SK-N-SH (cell line): ENCODE results near the gene ZNRD2. TPM values are rescaled to one million over a fixed set of nuclear protein-coding genes. Genes with fewer than 3 reads are reported as not detected.

Experiments used
- CTCF ChIA-PET: fragments of 300-600, 350-600 bp; formaldehyde crosslinking; extraction: SDS; loops from one replicate; lab custom pipeline; 2021; lab: Yijun Ruan, JAX
- POLR2A ChIA-PET: fragments of 350-600 bp; sonication (Branson Sonifier 250); formaldehyde crosslinking; extraction: SDS; loops from one replicate; lab custom pipeline; 2020; ENCODE audit warnings: antibody characterized with exemption, inconsistent platforms; lab: Yijun Ruan, JAX
- DNase-seq: peaks from one replicate; pipeline ENCODE4 v3.0.0; 2012
- H2AFZ ChIP-seq: fragments of 200-600 bp; sonication (generic); 2 replicates; pipeline ENCODE4 v1.8.1; 2016; ENCODE audit warnings: antibody characterized with exemption, mild to moderate bottlenecking, low read depth
- H3F3A ChIP-seq: fragments of 200-600 bp; sonication (generic); replicated peaks from 2 replicates; pipeline ENCODE3; 2016; ENCODE audit warnings: antibody characterized with exemption, mild to moderate bottlenecking; ENCODE audit not compliant: insufficient read depth
- H3K27ac ChIP-seq, 2 experiments: fragments of 200-500 bp in 1 of 2; fragments of 200-600 bp in 1 of 2; sonication (Bioruptor generic) in 1 of 2; sonication (generic), shearing (Covaris generic) in 1 of 2; 2 replicates each; pipeline versions ENCODE4 v1.5.1 to v1.6.1; 2014 to 2016; ENCODE audit warnings: low read depth in 2 of 2, inconsistent platforms in 1 of 2, low read length in 1 of 2, mild to moderate bottlenecking in 1 of 2, mixed read lengths in 1 of 2
- H3K27me3 ChIP-seq: fragments of 200-600 bp; sonication (generic), shearing (Covaris generic); 2 replicates; pipeline ENCODE4 v1.6.1; 2016; ENCODE audit warnings: mixed run types; ENCODE audit not compliant: insufficient read depth
- H3K36me3 ChIP-seq, 2 experiments: fragments of 200-500 bp in 1 of 2; fragments of 200-600 bp in 1 of 2; sonication (Bioruptor generic) in 1 of 2; sonication (generic) in 1 of 2; replicated peaks in 1 of 2; 2 replicates each; pipeline versions ENCODE3 to v1.5.1; 2014 to 2016; ENCODE audit warnings: low read length in 1 of 2, mild to moderate bottlenecking in 1 of 2; ENCODE audit not compliant: insufficient read depth in 2 of 2, control insufficient read depth in 1 of 2
- H3K4me1 ChIP-seq, 2 experiments: fragments of 200-500 bp in 1 of 2; fragments of 200-600 bp in 1 of 2; sonication (Bioruptor generic) in 1 of 2; sonication (generic), shearing (Covaris generic) in 1 of 2; 2 replicates each; pipeline versions ENCODE4 v1.5.1 to v1.6.1; 2014 to 2016; ENCODE audit warnings: low read depth in 1 of 2, low read length in 1 of 2, mixed run types in 1 of 2; ENCODE audit not compliant: insufficient read depth in 2 of 2, control insufficient read depth in 1 of 2
- H3K4me2 ChIP-seq: fragments of 200-600 bp; sonication (generic), shearing (Covaris generic); 2 replicates; pipeline ENCODE4 v1.6.1; 2017; ENCODE audit warnings: mixed run types
- H3K4me3 ChIP-seq, 2 experiments: fragments of 200-500 bp in 1 of 2; fragments of 200-600 bp in 1 of 2; sonication (Bioruptor generic) in 1 of 2; sonication (generic), shearing (Covaris generic) in 1 of 2; 2 replicates each; pipeline versions ENCODE4 v1.5.1 to v1.8.1; 2014 to 2016; ENCODE audit warnings: low read depth in 2 of 2, inconsistent platforms in 1 of 2, low read length in 1 of 2, mild to moderate bottlenecking in 1 of 2, mixed read lengths in 1 of 2, moderate library complexity in 1 of 2
- H3K79me2 ChIP-seq: fragments of 200-600 bp; sonication (generic); 2 replicates; pipeline ENCODE4 v1.8.1; 2017; ENCODE audit warnings: mild to moderate bottlenecking; ENCODE audit not compliant: insufficient read depth
- H3K9ac ChIP-seq: fragments of 200-600 bp; sonication (generic); 2 replicates; pipeline ENCODE4 v1.6.1; 2017; ENCODE audit warnings: mixed run types
- H3K9me2 ChIP-seq: fragments of 200-600 bp; sonication (generic); 2 replicates; pipeline ENCODE4 v1.6.1; 2017; ENCODE audit warnings: mixed run types
- H3K9me3 ChIP-seq: fragments of 200-600 bp; sonication (generic); 2 replicates; pipeline ENCODE4 v1.6.1; 2017; ENCODE audit warnings: mixed run types, mild to moderate bottlenecking, moderate library complexity
- H4K20me1 ChIP-seq: fragments of 200-600 bp; sonication (generic); 2 replicates; pipeline ENCODE4 v1.6.1; 2017; ENCODE audit warnings: mild to moderate bottlenecking, mixed run types; ENCODE audit not compliant: insufficient read depth
- ELF1 ChIP-seq: IDR thresholded peaks from 2 replicates; pipeline ENCODE4 v1.4.0; 2012
- EP300 ChIP-seq, 2 experiments: IDR thresholded peaks; 2 replicates each; pipeline versions ENCODE4 v1.4.0 to v1.6.1; 2012; ENCODE audit warnings: borderline replicate concordance in 1 of 2, low read depth in 1 of 2, low read length in 1 of 2
- FOSL2 ChIP-seq: IDR thresholded peaks from 2 replicates; pipeline ENCODE4 v1.4.0; 2012; ENCODE audit warnings: low read depth, mild to moderate bottlenecking, moderate library complexity, borderline replicate concordance
- FOXJ3 ChIP-seq: sonication (generic); formaldehyde crosslinking; IDR thresholded peaks from 2 replicates; pipeline ENCODE4 v1.5.1; 2020; ENCODE audit warnings: mild to moderate bottlenecking, missing genetic modification reagents
- FOXM1 ChIP-seq: IDR thresholded peaks from 2 replicates; pipeline ENCODE4 v1.4.0; 2012; ENCODE audit warnings: low read depth, mild to moderate bottlenecking
- GATA2 ChIP-seq: sonication (generic); formaldehyde crosslinking; IDR thresholded peaks from 2 replicates; pipeline ENCODE4 v1.5.0; 2020; ENCODE audit warnings: mild to moderate bottlenecking, missing genetic modification reagents
- IRF3 ChIP-seq: fragments of 150-350 bp; IDR thresholded peaks from 2 replicates; pipeline ENCODE4 v1.6.1; 2016; ENCODE audit warnings: mild to moderate bottlenecking, low read depth, low read length
- JUND ChIP-seq: IDR thresholded peaks from 2 replicates; pipeline ENCODE4 v1.4.0; 2012
- MAX ChIP-seq: IDR thresholded peaks from 2 replicates; pipeline ENCODE4 v1.4.0; 2012; ENCODE audit warnings: low read depth
- MEF2A ChIP-seq: IDR thresholded peaks from 2 replicates; pipeline ENCODE4 v1.4.0; 2012; ENCODE audit warnings: low read depth, borderline replicate concordance
- NFIC ChIP-seq: IDR thresholded peaks from 2 replicates; pipeline ENCODE4 v1.4.0; 2012; ENCODE audit warnings: borderline replicate concordance
- NRF1 ChIP-seq: IDR thresholded peaks from 2 replicates; pipeline ENCODE4 v1.6.1; 2012; ENCODE audit warnings: low read depth, mild to moderate bottlenecking, low read length
- PBX3 ChIP-seq: IDR thresholded peaks from 2 replicates; pipeline ENCODE4; 2012
- POLR2AphosphoS5 ChIP-seq: IDR thresholded peaks from 2 replicates; pipeline ENCODE4 v1.6.1; 2012; ENCODE audit warnings: low read depth, low read length
- RAD21 ChIP-seq: IDR thresholded peaks from 2 replicates; pipeline ENCODE4 v1.6.1; 2012; ENCODE audit warnings: mild to moderate bottlenecking, low read length
- REST ChIP-seq: IDR thresholded peaks from 2 replicates; pipeline ENCODE4 v1.6.1; 2012; ENCODE audit warnings: mild to moderate bottlenecking, low read depth, low read length, moderate library complexity
- SIN3A ChIP-seq: IDR thresholded peaks from 2 replicates; pipeline ENCODE4 v1.6.1; 2012; ENCODE audit warnings: low read depth, mild to moderate bottlenecking, low read length, moderate library complexity, borderline replicate concordance
- SMC3 ChIP-seq: IDR thresholded peaks from 2 replicates; pipeline ENCODE4 v1.6.1; 2012; ENCODE audit warnings: low read depth, low read length, improper control_type of control experiment
- TAF1 ChIP-seq: IDR thresholded peaks from 2 replicates; pipeline ENCODE4 v1.6.1; 2012; ENCODE audit warnings: low read depth, mild to moderate bottlenecking, low read length, moderate library complexity, borderline replicate concordance
- TCF12 ChIP-seq: IDR thresholded peaks from 2 replicates; pipeline ENCODE4 v1.4.0; 2012
- TEAD4 ChIP-seq: IDR thresholded peaks from 2 replicates; pipeline ENCODE4 v1.4.0; 2012; ENCODE audit warnings: mild to moderate bottlenecking, borderline replicate concordance; ENCODE audit not compliant: insufficient read depth
- USF1 ChIP-seq: IDR thresholded peaks from 2 replicates; pipeline ENCODE4 v1.4.0; 2012; ENCODE audit warnings: low read depth, borderline replicate concordance
- YY1 ChIP-seq: IDR thresholded peaks from 2 replicates; pipeline ENCODE4 v1.4.0; 2012; ENCODE audit warnings: low read depth, mild to moderate bottlenecking
- ZBTB33 ChIP-seq: IDR thresholded peaks from 2 replicates; pipeline ENCODE4 v1.4.0; 2012; ENCODE audit warnings: low read depth, borderline replicate concordance
- WGBS: methylation state at CpG from one replicate; pipeline ENCODE4 v1.1.6; 2017; ENCODE audit warnings: low lambda C conversion rate; 5-methylcytosine and 5-hydroxymethylcytosine counted together
- polyA plus RNA-seq, 3 experiments: library from polyadenylated mRNA; depleted of rRNA; stranded (reverse); fragments of >200 nt; gene quantifications; 2 replicates each; pipeline ENCODE4 v1.2.3, GENCODE V29; 2012

Gene ZNRD2
- polyA plus RNA-seq, 1 of the 3 experiments (the other 2 are of a cell fraction) = 78.1 TPM

- H3K9me3 ChIP-seq = no peaks in the 10 kb centered on the region
- H4K20me1 ChIP-seq = no peaks in the 10 kb centered on the region
- H2AFZ ChIP-seq = peak overlapping the region; percentile 71; the same call in 1 of the 2 replicates
- H3K27me3 ChIP-seq = no peaks in the 10 kb centered on the region
- H3K27ac ChIP-seq = peak overlapping the region; percentile 97
- no peaks in the 10 kb centered on the region for H3K9me2 ChIP-seq
- no peaks in the 10 kb centered on the region for H3K36me3 ChIP-seq
- H3K4me2 ChIP-seq = peak overlapping the region; percentile 91
- peak overlapping the region; percentile 87 for H3K9ac ChIP-seq
- peaks cover 47 to 52% of the 10 kb centered on the region in 2 experiments for H3K4me1 ChIP-seq
- H3K79me2 ChIP-seq = peaks cover 26% of the 10 kb centered on the region
- peaks cover 57% of the 10 kb centered on the region for H3F3A ChIP-seq
- ChIA-PET CTCF (interaction anchor here (0.6 to 6.4 kb wide), 11 partner anchors 9 to 231 kb away, joined by 3 to 69 read pairs (median 5); partner anchors contain the start of genes EHBP1L1, FAM89B, SCYL1 and ZNRD2), POLR2A (interaction anchor here (1.0 to 3.3 kb wide), 9 partner anchors 10 to 426 kb away, joined by 3 to 12 read pairs (median 4); partner anchors contain the start of genes FAM89B, MALAT1, RNASEH2C and SCYL1)
- WGBS = 4% methylated on average over 14 of the region's 15 CpGs
- peak; percentile 84 for DNase-seq
- peak overlapping the region in 1 of 2 experiments; percentile 55; a peak in 2 of 4 replicates for H3K4me3 ChIP-seq
- TF ChIP-seq FOSL2 = peak; percentile 67; the same call in 1 of the 2 replicates
- no peak for TF ChIP-seq ELF1
- TF ChIP-seq REST = no peak
- no peak for TF ChIP-seq POLR2AphosphoS5
- no peak; a peak in 1 of 4 replicates for TF ChIP-seq EP300 (IDR thresholded peaks at IDR 0.05; ENCODE audit: borderline replicate concordance in 1 of 2, low read depth in 1 of 2, low read length in 1 of 2)
- no peak for TF ChIP-seq RAD21
- TF ChIP-seq MEF2A = no peak
- no peak for TF ChIP-seq USF1
- TF ChIP-seq ZBTB33 = no peak
- no peak for TF ChIP-seq PBX3
- no peak for TF ChIP-seq MAX
- no peak for TF ChIP-seq YY1
- TF ChIP-seq NFIC = 0 out of 2 replicates have a peak, but pooled peaks have one; percentile 26
- TF ChIP-seq JUND = no peak; the same call in 1 of the 2 replicates
- no peak for TF ChIP-seq SMC3
- TF ChIP-seq IRF3 = no peak
- TF ChIP-seq FOXJ3 (CRISPR knock-in tag) = no peak
- TF ChIP-seq GATA2 = peak; percentile 66
- TF ChIP-seq TAF1 = no peak
- no peak for TF ChIP-seq FOXM1
- TF ChIP-seq NRF1 = no peak
- TF ChIP-seq TEAD4 = no peak
- no peak for TF ChIP-seq SIN3A
- 0 out of 2 replicates have a peak, but pooled peaks have one; percentile 32 for TF ChIP-seq TCF12
These were observed 9.5 kb upstream of the ZNRD2 start for GRCh38 chr11:65560555-65561418.
